ENCODE results near the gene CNRIP1. TPM values are rescaled to one million over a fixed set of nuclear protein-coding genes. Genes with fewer than 3 reads are reported as not detected.
A peak's percentile ranks its signal among the peaks of the same experiment; 100 is the strongest.

The CNRIP1 gene
- total RNA-seq, 1 donor from 2014 or later: 21.8 TPM

DNA sequence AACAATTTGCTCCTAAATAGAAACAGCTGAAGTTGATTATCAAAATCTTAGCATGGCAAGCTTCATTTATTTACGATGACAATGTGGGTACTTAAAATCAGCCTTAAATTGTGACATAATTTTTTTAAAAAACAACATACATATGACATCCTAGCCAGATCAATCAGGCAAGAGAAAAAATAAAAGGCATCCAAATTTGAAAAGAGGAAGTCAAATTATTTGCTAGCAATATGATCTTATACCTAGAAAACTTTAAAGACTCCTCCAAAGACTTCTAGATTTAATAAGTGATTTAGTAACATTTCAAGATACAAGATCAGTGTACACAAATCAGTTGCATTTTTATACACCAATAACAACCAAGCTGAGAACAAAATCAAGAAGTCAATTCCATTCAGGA is 53.1 kb downstream of the CNRIP1 start:
- H3K27ac Mint-ChIP-seq (ENCODE audit: unreplicated experiment): no peak overlapping the region
- TF ChIP-seq, protein P1, sequence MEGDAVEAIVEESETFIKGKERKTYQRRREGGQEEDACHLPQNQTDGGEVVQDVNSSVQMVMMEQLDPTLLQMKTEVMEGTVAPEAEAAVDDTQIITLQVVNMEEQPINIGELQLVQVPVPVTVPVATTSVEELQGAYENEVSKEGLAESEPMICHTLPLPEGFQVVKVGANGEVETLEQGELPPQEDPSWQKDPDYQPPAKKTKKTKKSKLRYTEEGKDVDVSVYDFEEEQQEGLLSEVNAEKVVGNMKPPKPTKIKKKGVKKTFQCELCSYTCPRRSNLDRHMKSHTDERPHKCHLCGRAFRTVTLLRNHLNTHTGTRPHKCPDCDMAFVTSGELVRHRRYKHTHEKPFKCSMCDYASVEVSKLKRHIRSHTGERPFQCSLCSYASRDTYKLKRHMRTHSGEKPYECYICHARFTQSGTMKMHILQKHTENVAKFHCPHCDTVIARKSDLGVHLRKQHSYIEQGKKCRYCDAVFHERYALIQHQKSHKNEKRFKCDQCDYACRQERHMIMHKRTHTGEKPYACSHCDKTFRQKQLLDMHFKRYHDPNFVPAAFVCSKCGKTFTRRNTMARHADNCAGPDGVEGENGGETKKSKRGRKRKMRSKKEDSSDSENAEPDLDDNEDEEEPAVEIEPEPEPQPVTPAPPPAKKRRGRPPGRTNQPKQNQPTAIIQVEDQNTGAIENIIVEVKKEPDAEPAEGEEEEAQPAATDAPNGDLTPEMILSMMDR (IDR thresholded peaks at IDR 0.05; ENCODE audit: unreplicated experiment): no peak
- H3K9me3 Mint-ChIP-seq (ENCODE audit: unreplicated experiment): no peaks in the 10 kb centered on the region
- H3K36me3 Mint-ChIP-seq (ENCODE audit: low read depth, unreplicated experiment): no peaks in the 10 kb centered on the region
- no peak overlapping the region for H3K4me3 Mint-ChIP-seq (ENCODE audit: unreplicated experiment)
- peaks cover 3% of the 10 kb centered on the region for H3K27me3 Mint-ChIP-seq (ENCODE audit: unreplicated experiment)
- DNase-seq (ENCODE audit: low spot score): no peak
- H3K4me1 Mint-ChIP-seq (ENCODE audit: unreplicated experiment): no peaks in the 10 kb centered on the region

DNA sequence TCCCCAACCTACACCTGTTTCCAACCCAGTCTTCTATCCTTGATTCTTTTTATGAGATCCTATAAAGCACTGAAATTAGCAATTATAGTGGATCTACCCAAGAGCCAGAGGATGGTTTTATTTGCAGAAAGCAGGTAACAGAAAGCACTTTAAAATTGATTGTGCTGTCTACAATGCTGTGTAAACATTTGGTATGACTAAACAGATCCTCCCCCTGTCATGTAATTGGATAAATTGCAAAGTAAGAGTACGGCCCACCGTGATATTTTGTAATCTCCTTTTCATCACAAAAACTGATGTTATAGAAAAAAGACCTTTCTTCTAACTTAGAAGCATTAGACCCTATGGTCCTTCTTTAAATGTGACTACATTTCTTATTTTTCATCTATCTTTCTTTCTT is 56.1 kb downstream of the CNRIP1 start:
- no peak for DNase-seq (ENCODE audit: low spot score)
- H3K4me1 Mint-ChIP-seq (ENCODE audit: unreplicated experiment): no peaks in the 10 kb centered on the region
- H3K27ac Mint-ChIP-seq (ENCODE audit: unreplicated experiment): no peak overlapping the region
- no peaks in the 10 kb centered on the region for H3K9me3 Mint-ChIP-seq (ENCODE audit: unreplicated experiment)
- TF ChIP-seq, protein P1 (IDR thresholded peaks at IDR 0.05; ENCODE audit: unreplicated experiment): no peak
- H3K27me3 Mint-ChIP-seq (ENCODE audit: unreplicated experiment): peaks cover 3% of the 10 kb centered on the region
- no peak overlapping the region for H3K4me3 Mint-ChIP-seq (ENCODE audit: unreplicated experiment)
- no peaks in the 10 kb centered on the region for H3K36me3 Mint-ChIP-seq (ENCODE audit: low read depth, unreplicated experiment)

DNA sequence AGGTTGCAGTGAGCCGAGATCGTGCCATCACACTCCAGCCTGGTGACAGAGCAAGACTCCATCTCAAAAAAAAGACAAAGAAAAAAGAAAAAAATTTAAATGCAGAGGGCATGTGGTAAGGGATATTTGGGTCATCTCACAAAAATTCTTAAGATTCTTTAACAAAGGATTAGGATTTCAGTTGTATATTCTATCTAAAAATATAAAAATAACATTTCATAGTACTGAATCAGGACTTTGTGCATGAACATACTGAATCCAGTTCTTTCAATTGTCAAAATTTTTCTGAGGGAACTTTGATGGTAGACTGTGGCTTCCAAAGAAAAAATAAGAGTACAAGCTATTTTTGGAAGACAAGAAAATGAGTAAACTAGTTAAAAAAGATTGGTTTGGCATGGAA is 60.9 kb downstream of the CNRIP1 start:
- Mint-ChIP-seq H3K9me3 (ENCODE audit: unreplicated experiment) (no peaks in the 10 kb centered on the region), H3K4me1 (ENCODE audit: unreplicated experiment) (peaks cover 5% of the 10 kb centered on the region), H3K27ac (ENCODE audit: unreplicated experiment) (no peak overlapping the region), H3K4me3 (ENCODE audit: unreplicated experiment) (no peak overlapping the region), H3K27me3 (ENCODE audit: unreplicated experiment) (peaks cover 4% of the 10 kb centered on the region), H3K36me3 (ENCODE audit: low read depth, unreplicated experiment) (no peaks in the 10 kb centered on the region)
- DNase-seq (ENCODE audit: low spot score): no peak
- TF ChIP-seq, protein P1 (IDR thresholded peaks at IDR 0.05; ENCODE audit: unreplicated experiment): no peak

DNA sequence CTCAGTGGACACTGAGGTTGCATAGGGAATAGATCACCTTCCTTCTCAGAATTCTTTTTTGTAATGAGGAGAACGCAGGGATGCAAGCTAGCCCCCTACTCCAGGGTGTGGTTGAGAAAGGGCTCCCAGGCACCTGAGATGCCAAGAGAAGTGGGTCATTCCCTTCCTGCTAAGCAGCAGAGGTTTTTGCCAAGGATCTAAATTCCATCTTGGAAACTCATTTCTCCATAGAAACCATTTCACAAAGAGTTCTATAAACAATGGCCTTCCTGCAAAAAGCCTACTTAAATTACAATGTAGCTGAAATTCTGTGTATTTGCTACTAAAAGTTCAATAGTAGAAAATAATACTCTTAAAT is 63.7 kb downstream of the CNRIP1 start:
- no peak overlapping the region for H3K4me3 Mint-ChIP-seq (ENCODE audit: unreplicated experiment)
- H3K9me3 Mint-ChIP-seq (ENCODE audit: unreplicated experiment): no peaks in the 10 kb centered on the region
- no peak for DNase-seq (ENCODE audit: low spot score)
- peaks cover 13% of the 10 kb centered on the region for H3K27me3 Mint-ChIP-seq (ENCODE audit: unreplicated experiment)
- H3K36me3 Mint-ChIP-seq (ENCODE audit: low read depth, unreplicated experiment): peaks cover 5% of the 10 kb centered on the region
- TF ChIP-seq, protein P1 (IDR thresholded peaks at IDR 0.05; ENCODE audit: unreplicated experiment): no peak
- H3K27ac Mint-ChIP-seq (ENCODE audit: unreplicated experiment): no peak overlapping the region
- H3K4me1 Mint-ChIP-seq (ENCODE audit: unreplicated experiment): peaks cover 9% of the 10 kb centered on the region

DNA sequence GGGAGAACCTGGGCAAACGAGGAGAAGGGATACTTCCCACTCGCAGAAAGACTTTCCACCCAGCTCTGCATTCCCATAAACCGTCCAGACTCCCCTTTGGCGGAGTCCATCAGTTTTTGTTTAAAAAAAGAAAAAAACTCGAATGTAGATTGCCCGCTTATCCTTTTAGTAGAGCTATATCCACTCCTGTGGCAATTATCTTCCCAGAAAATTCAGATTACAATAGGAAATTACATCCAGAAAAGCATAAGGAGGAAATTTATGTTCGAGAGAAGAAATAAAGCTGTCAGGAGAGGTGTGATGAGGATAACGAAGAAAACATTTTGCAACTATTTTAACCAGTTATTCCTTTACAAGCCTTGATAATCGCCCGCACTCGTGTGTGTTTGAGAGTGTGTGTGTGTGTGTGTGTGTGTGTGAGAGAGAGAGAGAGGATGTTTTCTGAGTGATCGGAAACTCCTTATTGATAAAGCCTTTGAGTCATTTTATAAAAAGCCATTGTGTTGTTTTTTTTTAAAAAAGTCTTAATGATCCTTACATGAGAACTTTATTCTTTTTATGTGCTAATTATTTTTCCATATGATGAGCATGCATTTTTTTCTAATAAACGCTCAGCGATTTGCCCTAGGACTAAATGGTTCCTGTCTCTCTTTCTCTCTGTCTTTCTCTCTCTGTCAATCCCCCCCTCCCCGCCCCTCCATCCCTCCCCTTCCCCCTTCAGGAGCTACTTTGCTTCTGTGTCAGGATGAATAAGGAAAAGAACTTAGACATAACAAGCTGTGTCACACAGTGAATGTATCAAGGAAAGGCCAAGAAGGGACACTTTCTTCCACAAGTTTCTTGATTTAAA is 66.3 kb downstream of the CNRIP1 start:
- Mint-ChIP-seq H3K27ac (ENCODE audit: unreplicated experiment) (peak overlapping the region; percentile 98), H3K27me3 (ENCODE audit: unreplicated experiment) (peaks cover 18% of the 10 kb centered on the region), H3K9me3 (ENCODE audit: unreplicated experiment) (no peaks in the 10 kb centered on the region), H3K4me1 (ENCODE audit: unreplicated experiment) (peaks cover 15% of the 10 kb centered on the region), H3K36me3 (ENCODE audit: low read depth, unreplicated experiment) (peaks cover 7% of the 10 kb centered on the region), H3K4me3 (ENCODE audit: unreplicated experiment) (peak overlapping the region; percentile 91)
- DNase-seq (ENCODE audit: low spot score): no peak
- TF ChIP-seq, protein P1 (IDR thresholded peaks at IDR 0.05; ENCODE audit: unreplicated experiment): no peak

Data from endothelial cell (in vitro differentiated cells).